Naive B cell (primary cell): ENCODE measurements around the gene C1QTNF8. TPM values are rescaled to one million over a fixed set of nuclear protein-coding genes. Genes with fewer than 3 reads are reported as not detected.
A peak's percentile ranks its signal among the peaks of the same experiment; 100 is the strongest.

Source experiments
- ATAC-seq, 2 donors: fragments of 150-1000 bp; cut with Tn5 transposase; 2 replicates each; pipeline ENCODE4 v1.10.0; 2021; ENCODE audit warnings: low read depth in 2 of 2, mild to moderate bottlenecking in 2 of 2, moderate library complexity in 2 of 2
- DNase-seq: peaks from one replicate; pipeline ENCODE4 v3.0.0; 2022
- H3K27ac Mint-ChIP-seq, 6 donors: one replicate each; pipeline ENCODE4 v1.8.0; 2020 to 2022; ENCODE audit warnings: mild to moderate bottlenecking in 6 of 6, mixed read lengths in 6 of 6, moderate library complexity in 5 of 6, inconsistent platforms in 2 of 6
- H3K27me3 Mint-ChIP-seq, 3 donors: one replicate each; pipeline ENCODE4 v1.8.0; 2021 to 2022; ENCODE audit warnings: mixed read lengths in 3 of 3, mild to moderate bottlenecking in 1 of 3
- H3K36me3 Mint-ChIP-seq, 2 donors: one replicate each; pipeline ENCODE4 v1.8.0; 2020 to 2022; ENCODE audit warnings: mixed read lengths in 2 of 2, inconsistent platforms in 1 of 2, mild to moderate bottlenecking in 1 of 2
- H3K4me1 Mint-ChIP-seq, 3 donors: one replicate each; pipeline ENCODE4 v1.8.0; 2020 to 2022; ENCODE audit warnings: mixed read lengths in 3 of 3, inconsistent platforms in 1 of 3, mild to moderate bottlenecking in 1 of 3, moderate library complexity in 1 of 3
- H3K4me3 Mint-ChIP-seq, 8 donors: one replicate each; pipeline ENCODE4 v1.8.0; 2020 to 2022; ENCODE audit warnings: mild to moderate bottlenecking in 8 of 8, mixed read lengths in 8 of 8, moderate library complexity in 8 of 8, inconsistent platforms in 2 of 8
- H3K9me3 Mint-ChIP-seq, 7 donors: one replicate each; pipeline ENCODE4 v1.8.0; 2020 to 2022; ENCODE audit warnings: mixed read lengths in 7 of 7, mild to moderate bottlenecking in 5 of 7, inconsistent platforms in 2 of 7, moderate library complexity in 1 of 7
- polyA plus RNA-seq, 6 donors: library from polyadenylated mRNA; unstranded; fragments of 300-500 nt; fragmentation: Illumina TruSeq; gene quantifications; one replicate each; pipeline ENCODE4 v1.2.3, GENCODE V29; 2021; ENCODE audit warnings: low read depth in 6 of 6

C1QTNF8 gene, protein sequence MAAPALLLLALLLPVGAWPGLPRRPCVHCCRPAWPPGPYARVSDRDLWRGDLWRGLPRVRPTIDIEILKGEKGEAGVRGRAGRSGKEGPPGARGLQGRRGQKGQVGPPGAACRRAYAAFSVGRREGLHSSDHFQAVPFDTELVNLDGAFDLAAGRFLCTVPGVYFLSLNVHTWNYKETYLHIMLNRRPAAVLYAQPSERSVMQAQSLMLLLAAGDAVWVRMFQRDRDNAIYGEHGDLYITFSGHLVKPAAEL
- not detected for polyA plus RNA-seq

DNA sequence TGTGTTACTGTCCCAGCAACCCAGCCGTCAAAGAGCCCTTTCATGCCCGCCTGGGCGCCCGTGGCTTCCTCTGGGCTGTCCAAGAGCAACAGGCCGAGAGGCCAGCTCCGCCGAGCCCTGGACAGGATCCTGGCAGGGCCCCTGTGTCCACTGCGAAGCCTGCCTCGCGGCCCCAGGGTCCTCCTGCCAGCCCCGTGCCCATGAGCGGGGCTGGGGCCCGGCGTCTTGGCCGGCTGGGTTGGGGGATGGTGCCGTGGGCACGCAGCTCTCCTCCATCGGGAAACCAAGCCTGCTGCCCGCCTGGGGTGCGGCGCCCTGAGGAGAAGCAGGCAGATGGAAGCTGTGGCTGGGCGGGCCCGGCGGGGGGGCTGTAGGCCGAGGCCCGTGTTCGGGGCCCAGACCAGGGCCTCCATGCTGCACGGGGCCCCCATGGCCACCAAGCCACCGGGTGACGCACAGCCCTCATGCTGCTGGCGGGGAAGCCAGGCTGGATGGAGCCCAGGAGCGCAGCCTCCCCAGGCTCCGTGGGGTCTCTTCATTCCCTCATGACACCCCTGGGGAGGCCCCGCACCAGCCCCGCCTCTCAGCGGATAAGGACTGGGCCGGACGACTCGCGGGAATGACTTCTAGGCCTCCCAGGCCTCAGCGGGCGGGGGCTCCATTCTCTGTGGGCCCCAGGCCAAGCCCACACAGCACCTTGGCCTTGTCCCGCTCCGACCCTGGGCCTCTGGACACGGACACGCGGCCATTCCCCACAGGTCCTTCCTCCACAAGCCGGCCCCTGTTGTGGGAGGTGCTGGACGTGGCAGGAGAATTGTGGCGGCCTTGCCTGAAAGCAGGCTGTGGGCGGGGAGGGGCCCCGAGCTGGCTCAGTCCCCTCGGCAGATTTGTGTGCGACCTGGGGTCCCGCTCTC lies at the start of gene C1QTNF8:
TSS of gene C1QTNF8 (minus strand) at position 76 of the 914 bp plus-strand sequence. CDS start 1,322 bp downstream, outside the sequence.
- H3K27ac Mint-ChIP-seq, result no peak within 1 kb of the TSS
- no peaks in the 10 kb centered on the region for H3K4me1 Mint-ChIP-seq
- no peak within 1 kb of the TSS for H3K4me3 Mint-ChIP-seq
- peaks cover 0 to 12% (median 7%) of the 10 kb centered on the region in 3 donors for H3K27me3 Mint-ChIP-seq
- DNase-seq (no peak), ATAC-seq (no peak)
- peaks cover 0 to 2% (median 0%) of the 10 kb centered on the region in 7 donors for H3K9me3 Mint-ChIP-seq
- no peaks in the 10 kb centered on the region for H3K36me3 Mint-ChIP-seq

DNA sequence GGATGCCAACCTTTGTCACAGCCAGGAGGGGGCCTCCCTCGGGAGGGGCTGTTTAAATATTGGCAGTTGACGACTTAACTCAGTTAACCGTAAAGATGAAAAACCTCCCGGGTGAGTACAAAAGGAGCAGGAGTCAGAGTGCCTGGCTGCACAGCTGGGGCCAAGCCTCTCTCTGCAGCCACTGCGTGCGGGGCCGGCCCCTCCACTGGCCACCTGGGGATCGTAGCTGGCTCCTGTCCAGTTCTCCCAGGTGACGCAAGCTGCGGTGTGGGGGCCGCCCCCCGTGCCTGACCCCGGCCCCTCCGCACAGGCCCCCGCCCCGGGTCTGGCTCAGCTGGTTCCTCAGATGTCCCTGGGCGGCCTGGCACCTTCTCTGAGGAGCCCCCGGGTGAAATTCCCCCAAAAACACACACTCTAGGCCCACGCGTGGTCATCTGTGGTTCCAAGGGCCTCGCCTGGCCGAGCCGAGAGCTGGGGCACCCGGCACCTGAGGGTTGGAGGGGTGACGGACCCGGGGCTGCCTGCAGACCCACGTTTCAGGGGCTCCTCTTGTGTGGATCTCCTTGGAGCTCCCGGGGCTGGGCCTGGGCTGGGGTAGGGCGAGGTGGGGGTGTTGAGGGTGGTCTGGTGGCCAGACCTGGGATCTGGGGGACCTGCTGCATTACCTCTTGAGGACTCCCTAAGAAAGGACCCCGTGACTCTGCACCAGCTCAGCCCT lies 49.5 kb upstream of the C1QTNF8 start:
- H3K9me3 Mint-ChIP-seq, result peaks cover 0 to 13% (median 4%) of the 10 kb centered on the region in 7 donors
- H3K27ac Mint-ChIP-seq, result no peak overlapping the region
- no peaks in the 10 kb centered on the region for H3K36me3 Mint-ChIP-seq
- ATAC-seq, result no peak
- peaks cover 0 to 1% (median 0%) of the 10 kb centered on the region in 3 donors for H3K4me1 Mint-ChIP-seq
- DNase-seq, result no peak
- peaks cover 0 to 16% (median 4%) of the 10 kb centered on the region in 3 donors for H3K27me3 Mint-ChIP-seq
- no peak overlapping the region for H3K4me3 Mint-ChIP-seq

DNA sequence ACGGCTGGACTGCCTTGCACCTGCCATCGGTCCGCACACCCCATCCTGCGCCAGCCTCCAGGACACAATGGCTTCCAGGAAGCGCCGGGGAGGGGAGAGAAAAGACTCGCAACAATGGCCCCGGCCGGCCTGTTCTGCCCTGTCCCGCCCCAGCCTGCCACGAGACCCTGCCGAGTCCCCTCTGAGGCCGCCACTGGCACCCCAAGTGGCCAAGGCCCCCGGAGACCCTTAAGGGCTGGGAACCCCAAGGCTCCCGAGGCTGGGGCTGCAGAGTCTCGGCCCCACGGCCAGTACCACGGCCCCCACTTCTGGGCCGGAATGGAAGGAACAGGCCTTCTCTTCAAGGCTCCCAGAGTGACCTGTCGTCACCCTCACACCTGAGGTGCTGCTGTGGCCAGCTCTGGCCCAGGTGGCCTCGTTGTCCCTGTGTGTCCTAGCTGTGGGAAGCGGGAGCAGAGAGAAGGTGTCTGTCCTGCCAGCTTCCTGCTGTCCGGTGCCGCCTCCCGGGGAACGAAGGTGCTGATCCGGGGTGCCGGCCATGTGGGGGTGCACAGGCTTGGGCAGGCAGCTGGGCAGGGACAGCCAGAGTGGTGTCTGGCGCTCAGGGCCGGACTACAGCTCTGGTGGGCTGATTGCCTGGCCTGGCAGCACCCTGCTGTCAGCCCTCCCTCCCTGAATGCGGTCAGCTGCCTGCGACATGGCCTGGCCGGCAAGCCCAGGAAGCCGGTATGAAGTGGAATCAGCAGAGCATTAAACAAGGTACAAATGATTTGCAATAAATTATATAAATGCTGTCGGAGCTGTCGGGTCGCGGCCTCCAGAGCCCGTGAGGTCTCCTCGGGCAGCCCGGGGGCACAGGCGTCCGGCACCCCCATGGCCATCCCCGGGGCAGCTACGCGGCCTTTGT lies 48.7 kb upstream of the C1QTNF8 start:
- H3K4me3 Mint-ChIP-seq, result no peak overlapping the region
- H3K4me1 Mint-ChIP-seq, result peaks cover 0 to 1% (median 0%) of the 10 kb centered on the region in 3 donors
- DNase-seq (no peak), ATAC-seq (no peak)
- H3K9me3 Mint-ChIP-seq, result peaks cover 0 to 13% (median 4%) of the 10 kb centered on the region in 7 donors
- H3K27ac Mint-ChIP-seq, result no peak overlapping the region
- H3K36me3 Mint-ChIP-seq, result no peaks in the 10 kb centered on the region
- peaks cover 0 to 23% (median 7%) of the 10 kb centered on the region in 3 donors for H3K27me3 Mint-ChIP-seq

DNA sequence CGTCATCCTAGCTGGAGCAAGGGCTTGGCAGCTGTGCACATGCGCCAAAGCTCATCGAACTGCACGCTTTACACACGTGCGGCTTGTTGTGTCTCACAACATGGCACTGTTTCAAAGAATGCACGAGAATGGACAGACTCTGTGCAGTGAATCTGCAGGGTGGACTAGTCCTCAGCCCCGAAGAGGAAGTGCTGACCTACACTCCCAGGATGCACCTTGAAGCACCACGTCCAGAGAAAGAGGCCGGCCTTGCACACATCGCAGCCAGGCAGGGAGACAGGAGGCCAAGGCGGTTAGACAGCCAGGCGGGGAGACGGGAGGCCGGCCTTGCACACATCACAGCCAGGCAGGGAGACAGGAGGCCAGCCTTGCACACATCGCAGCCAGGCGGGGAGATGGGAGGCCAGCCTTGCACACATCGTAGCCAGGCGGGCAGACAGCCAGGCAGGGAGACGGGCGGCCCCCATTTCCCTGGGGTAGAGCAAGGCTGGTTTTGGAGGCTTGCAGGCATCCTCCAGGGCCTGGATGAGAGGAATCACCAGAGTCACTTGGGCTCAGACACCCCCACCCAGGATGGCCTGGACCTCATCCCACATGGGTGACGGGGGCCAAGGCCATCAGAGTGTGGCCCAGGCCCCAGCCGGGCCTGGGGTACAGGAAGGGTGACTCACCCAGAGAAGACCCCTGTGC lies 47.9 kb upstream of the C1QTNF8 start:
- DNase-seq, result no peak
- Mint-ChIP-seq H3K27me3 (peaks cover 0 to 26% (median 11%) of the 10 kb centered on the region in 3 donors), H3K4me3 (no peak overlapping the region), H3K9me3 (peaks cover 0 to 13% (median 3%) of the 10 kb centered on the region in 7 donors), H3K4me1 (peaks cover 0 to 2% (median 1%) of the 10 kb centered on the region in 3 donors), H3K27ac (no peak overlapping the region), H3K36me3 (no peaks in the 10 kb centered on the region)
- no peak for ATAC-seq

DNA sequence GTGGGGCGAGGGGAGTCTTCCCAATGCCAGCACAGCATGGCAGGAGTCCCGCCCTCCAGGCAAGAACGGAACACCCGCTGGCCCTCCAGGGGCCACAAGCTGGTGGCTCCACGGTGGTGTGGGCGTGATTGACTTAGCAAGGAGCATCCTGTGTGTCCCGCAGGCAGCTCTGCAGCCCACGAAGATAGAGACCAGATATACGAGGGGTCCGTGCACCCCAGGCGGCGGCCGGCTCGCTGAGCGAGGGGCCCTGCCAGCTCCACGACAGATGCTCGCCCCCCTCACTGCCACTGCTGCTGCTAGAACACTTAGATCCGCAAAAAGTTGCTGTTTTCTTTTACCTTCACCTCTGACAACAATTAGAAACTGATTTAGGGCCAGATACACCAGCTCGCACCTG lies 46.9 kb upstream of the C1QTNF8 start:
- no peak for ATAC-seq
- Mint-ChIP-seq H3K9me3 (peaks cover 0 to 11% (median 2%) of the 10 kb centered on the region in 7 donors), H3K4me3 (no peak overlapping the region), H3K27me3 (peaks cover 0 to 26% (median 15%) of the 10 kb centered on the region in 3 donors), H3K36me3 (no peaks in the 10 kb centered on the region), H3K27ac (no peak overlapping the region), H3K4me1 (peaks cover 0 to 4% (median 1%) of the 10 kb centered on the region in 3 donors)
- DNase-seq, result no peak

DNA sequence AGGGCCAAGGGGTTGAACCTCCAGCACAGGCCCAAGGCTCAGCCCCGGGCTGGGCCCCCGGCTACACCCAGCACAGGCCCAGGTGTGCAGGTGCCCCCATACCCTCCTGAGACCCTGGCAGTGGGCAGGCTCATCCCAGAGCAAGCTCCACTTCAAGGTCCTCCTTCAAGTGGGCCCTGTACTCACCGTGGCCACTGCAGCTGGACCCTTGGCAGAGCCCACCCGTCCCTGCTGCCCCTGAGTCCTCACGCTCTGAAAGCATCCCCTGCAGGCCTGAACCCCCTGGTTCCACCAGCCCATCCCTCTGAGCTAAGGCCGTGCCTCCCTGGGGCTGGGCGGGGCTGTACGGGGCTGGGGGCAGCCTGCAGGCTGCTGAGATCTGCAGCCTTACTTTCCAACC lies 45.7 kb upstream of the C1QTNF8 start:
- peaks cover 0 to 4% (median 1%) of the 10 kb centered on the region in 3 donors for H3K4me1 Mint-ChIP-seq
- H3K27ac Mint-ChIP-seq, result no peak overlapping the region
- peaks cover 0 to 26% (median 15%) of the 10 kb centered on the region in 3 donors for H3K27me3 Mint-ChIP-seq
- no peak overlapping the region for H3K4me3 Mint-ChIP-seq
- DNase-seq (no peak), ATAC-seq (no peak)
- H3K9me3 Mint-ChIP-seq, result peaks cover 0 to 5% (median 2%) of the 10 kb centered on the region in 7 donors
- H3K36me3 Mint-ChIP-seq, result no peaks in the 10 kb centered on the region

DNA sequence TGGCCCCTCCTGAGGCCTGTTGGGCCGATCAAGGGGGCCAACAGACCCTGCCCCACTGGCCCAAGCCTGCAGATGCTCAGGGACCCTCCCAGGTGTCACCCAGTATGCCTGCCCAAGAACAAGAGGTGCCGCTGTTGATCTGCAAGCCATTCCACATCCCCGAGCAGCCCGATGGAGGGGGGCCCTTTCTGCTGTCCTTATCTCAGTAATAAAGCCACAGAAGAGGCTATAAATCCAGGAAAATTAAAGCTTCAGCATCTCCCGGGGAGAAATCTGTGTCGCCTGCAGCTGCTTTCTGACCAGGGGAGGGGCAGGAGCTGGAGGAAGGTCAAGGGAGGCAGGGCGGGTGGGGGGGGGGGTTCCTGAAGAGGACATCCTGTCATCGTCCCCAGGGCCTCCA lies 45.1 kb upstream of the C1QTNF8 start:
- ATAC-seq, result no peak
- H3K27me3 Mint-ChIP-seq, result peaks cover 0 to 26% (median 15%) of the 10 kb centered on the region in 3 donors
- H3K9me3 Mint-ChIP-seq, result peaks cover 0 to 5% (median 0%) of the 10 kb centered on the region in 7 donors
- H3K4me3 Mint-ChIP-seq, result no peak overlapping the region
- no peak overlapping the region for H3K27ac Mint-ChIP-seq
- H3K36me3 Mint-ChIP-seq, result no peaks in the 10 kb centered on the region
- no peak for DNase-seq
- H3K4me1 Mint-ChIP-seq, result peaks cover 0 to 4% (median 1%) of the 10 kb centered on the region in 3 donors

DNA sequence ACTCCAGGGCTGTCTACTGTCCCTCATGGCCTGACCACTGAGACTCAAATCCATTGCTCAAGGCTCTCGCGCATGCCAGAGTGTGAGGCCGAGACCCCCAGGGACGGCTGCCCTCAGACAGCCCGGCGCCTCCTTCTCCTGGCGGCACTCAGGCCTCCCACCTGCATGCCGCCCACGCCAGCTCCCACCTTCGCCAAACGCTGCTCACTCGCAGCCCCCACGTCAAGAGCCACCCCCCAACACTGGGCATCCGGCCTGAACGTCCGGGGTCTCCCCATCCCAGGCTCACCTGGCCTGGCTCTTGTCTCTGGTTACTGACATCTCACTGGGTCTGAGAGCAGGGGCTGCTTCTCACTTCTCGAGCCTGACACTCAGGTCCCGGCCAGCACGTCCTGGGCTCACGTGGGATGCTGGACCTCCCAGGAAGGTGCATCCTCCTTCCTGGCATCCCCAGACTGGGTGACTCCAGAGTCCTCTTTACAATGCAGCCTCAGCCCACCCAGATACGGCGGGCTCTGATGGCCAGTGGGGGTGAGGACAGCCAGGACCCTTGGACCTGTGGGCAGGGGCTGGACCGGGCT lies 44.6 kb upstream of the C1QTNF8 start:
- Mint-ChIP-seq H3K27me3 (peaks cover 0 to 26% (median 15%) of the 10 kb centered on the region in 3 donors), H3K4me3 (no peak overlapping the region), H3K9me3 (peaks cover 0 to 5% (median 0%) of the 10 kb centered on the region in 7 donors), H3K36me3 (no peaks in the 10 kb centered on the region), H3K4me1 (peaks cover 0 to 4% (median 1%) of the 10 kb centered on the region in 3 donors), H3K27ac (no peak overlapping the region)
- ATAC-seq (no peak), DNase-seq (no peak)

DNA sequence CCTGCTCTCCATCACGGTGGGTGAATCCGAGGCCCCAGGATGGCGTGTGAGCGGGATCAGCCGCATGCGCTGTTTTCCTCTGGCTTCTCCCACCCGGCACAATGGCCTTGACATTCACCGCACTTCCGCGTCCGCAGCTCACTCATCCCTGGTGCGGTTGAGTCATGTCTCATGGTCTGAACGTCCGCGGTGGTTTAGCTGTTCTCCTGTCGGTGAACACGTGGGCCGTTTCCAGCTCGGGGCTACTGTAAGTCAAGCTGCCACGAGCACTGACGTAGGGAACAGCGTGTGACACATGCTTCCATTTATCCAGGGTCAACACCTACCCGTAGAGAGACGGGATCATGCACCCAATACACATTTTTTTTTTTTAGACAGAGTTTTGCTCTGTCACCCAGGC lies 41.6 kb upstream of the C1QTNF8 start:
- H3K9me3 Mint-ChIP-seq, result peaks cover 0 to 5% (median 0%) of the 10 kb centered on the region in 7 donors
- H3K4me1 Mint-ChIP-seq, result peaks cover 0 to 4% (median 0%) of the 10 kb centered on the region in 3 donors
- peaks cover 0 to 21% (median 15%) of the 10 kb centered on the region in 3 donors for H3K27me3 Mint-ChIP-seq
- DNase-seq (no peak), ATAC-seq (no peak)
- peak overlapping the region in 1 of 8 donors; percentile 19 for H3K4me3 Mint-ChIP-seq
- H3K36me3 Mint-ChIP-seq, result no peaks in the 10 kb centered on the region
- no peak overlapping the region for H3K27ac Mint-ChIP-seq

DNA sequence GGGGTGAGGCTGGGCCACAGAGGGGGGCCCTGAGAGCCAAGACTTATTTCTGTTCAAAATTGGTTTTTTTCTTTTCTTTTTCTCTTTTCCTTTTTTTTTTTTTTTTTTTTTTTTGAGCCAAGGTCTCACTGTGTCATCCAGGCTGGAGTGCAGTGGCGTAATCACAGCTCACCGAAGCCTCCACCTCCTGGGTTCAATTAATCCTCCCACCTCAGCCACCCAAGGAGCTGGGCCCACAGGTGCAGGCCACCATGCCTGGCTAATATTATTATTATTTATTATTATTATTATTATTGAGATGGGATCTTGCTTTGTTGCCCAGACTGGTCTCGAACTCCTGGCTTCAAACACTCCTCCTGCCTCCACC lies 39.4 kb upstream of the C1QTNF8 start:
- Mint-ChIP-seq H3K27me3 (peaks cover 0 to 10% (median 10%) of the 10 kb centered on the region in 3 donors), H3K4me3 (no peak overlapping the region), H3K4me1 (peaks cover 0 to 4% (median 0%) of the 10 kb centered on the region in 3 donors), H3K36me3 (no peaks in the 10 kb centered on the region), H3K27ac (no peak overlapping the region), H3K9me3 (peaks cover 0 to 5% (median 0%) of the 10 kb centered on the region in 7 donors)
- ATAC-seq (no peak), DNase-seq (no peak)

DNA sequence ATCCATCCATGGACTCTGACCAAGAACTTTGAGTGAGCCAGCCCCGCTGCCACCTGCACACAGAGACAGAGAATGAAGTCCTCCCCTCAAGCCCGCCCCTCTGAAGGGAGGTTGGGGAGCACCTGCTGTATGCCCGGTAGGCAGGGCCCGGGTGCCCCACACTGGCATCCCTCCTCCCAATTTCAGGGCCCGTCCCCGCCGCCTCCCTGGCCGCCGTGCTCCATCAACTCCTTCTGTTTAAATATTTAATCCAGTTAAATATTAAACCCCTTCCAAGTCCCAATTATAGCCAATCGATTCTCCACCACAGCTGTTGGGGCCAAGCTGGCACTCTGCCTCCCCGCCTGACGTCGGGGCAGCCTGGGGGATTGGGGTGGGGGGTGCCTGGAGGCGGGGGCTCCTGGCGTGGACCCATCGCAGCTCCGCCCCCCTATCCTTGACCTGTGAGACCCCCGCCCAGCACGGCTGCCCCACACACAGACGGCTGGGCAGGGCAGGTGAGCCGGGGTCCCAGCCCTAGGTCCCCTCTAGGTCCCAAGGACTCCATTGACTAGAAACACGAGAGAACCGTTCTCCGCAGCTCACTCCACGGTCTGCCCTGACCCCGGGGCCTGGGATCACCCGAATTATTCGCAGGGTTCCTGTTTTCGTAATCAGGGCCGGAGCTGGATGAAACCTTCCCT lies 38.9 kb upstream of the C1QTNF8 start:
- no peak for ATAC-seq
- peak overlapping the region in 1 of 6 donors; percentile 80 for H3K27ac Mint-ChIP-seq
- no peaks in the 10 kb centered on the region for H3K36me3 Mint-ChIP-seq
- peaks cover 0 to 5% (median 0%) of the 10 kb centered on the region in 7 donors for H3K9me3 Mint-ChIP-seq
- peaks cover 0 to 4% (median 0%) of the 10 kb centered on the region in 3 donors for H3K4me1 Mint-ChIP-seq
- no peak for DNase-seq
- H3K4me3 Mint-ChIP-seq, result peak overlapping the region in 1 of 8 donors; percentile 29
- peaks cover 0 to 8% (median 5%) of the 10 kb centered on the region in 3 donors for H3K27me3 Mint-ChIP-seq
